ENCODE results near the gene FABP1.

The FABP1 gene

GRCh38 chr2:88113069-88113468 lies 14.8 kb downstream of the FABP1 start:
- no peak for DNase-seq

- no peak for DNase-seq
Measured at GRCh38 chr2:88110830-88111229, 17.0 kb downstream of the FABP1 start.

- no peak for DNase-seq
Measured at GRCh38 chr2:88108796-88109195, 19.1 kb downstream of the FABP1 start.

- DNase-seq = no peak
Measured at GRCh38 chr2:88100489-88100858, 27.4 kb downstream of the FABP1 start.

- no peak for DNase-seq
Measured at GRCh38 chr2:88099798-88100488, 27.9 kb downstream of the FABP1 start.

GRCh38 chr2:88098558-88098900 lies 29.3 kb downstream of the FABP1 start:
- DNase-seq = no peak

- DNase-seq = no peak
Measured at GRCh38 chr2:88097891-88098557, 29.8 kb downstream of the FABP1 start.

- no peak for DNase-seq
Measured at GRCh38 chr2:88097192-88097591, 30.7 kb downstream of the FABP1 start.

- no peak for DNase-seq
Measured at GRCh38 chr2:88096708-88097107, 31.2 kb downstream of the FABP1 start.

- DNase-seq = no peak
Measured at GRCh38 chr2:88095022-88095421, 32.8 kb downstream of the FABP1 start.

- DNase-seq = no peak
Measured at GRCh38 chr2:88092773-88093172, 35.1 kb downstream of the FABP1 start.

- no peak for DNase-seq
Measured at GRCh38 chr2:88091943-88092342, 35.9 kb downstream of the FABP1 start.

- DNase-seq = peak; percentile 39
Measured at GRCh38 chr2:88090446-88091283, 37.2 kb downstream of the FABP1 start.

- DNase-seq = no peak
Measured at GRCh38 chr2:88088999-88089398, 38.9 kb downstream of the FABP1 start.

GRCh38 chr2:88087763-88088162 lies 40.1 kb downstream of the FABP1 start:
- no peak for DNase-seq

- DNase-seq = no peak
Measured at GRCh38 chr2:88087073-88087472, 40.8 kb downstream of the FABP1 start.

GRCh38 chr2:88086401-88086800 lies 41.5 kb downstream of the FABP1 start:
- DNase-seq = no peak

- DNase-seq = no peak
Measured at GRCh38 chr2:88085602-88086001, 42.3 kb downstream of the FABP1 start.

GRCh38 chr2:88085099-88085498 lies 42.8 kb downstream of the FABP1 start:
- DNase-seq = no peak

GRCh38 chr2:88082781-88083180 lies 45.1 kb downstream of the FABP1 start:
- DNase-seq = no peak

- DNase-seq = no peak
Measured at GRCh38 chr2:88081924-88082608, 45.8 kb downstream of the FABP1 start.

GRCh38 chr2:88080545-88080944 lies 47.3 kb downstream of the FABP1 start:
- no peak for DNase-seq

GRCh38 chr2:88078643-88079172 lies 49.2 kb downstream of the FABP1 start:
- no peak for DNase-seq

Data from CD4-positive, alpha-beta T cell treated with Interleukin-6 for 4 hours (primary cell).